C1 segment of cervical spinal cord (tissue), 14 donors: Measurements from ENCODE around the gene UBA52.
"Not testable (repeated sequence)": the region's sequence is repeated elsewhere in the genome, so short reads cannot be mapped to it uniquely, and the experiment has no call there.

ENCODE experiments used
- DNase-seq, 14 donors: peaks; one replicate each; lab custom pipeline; 2025; lab: John Stamatoyannopoulos, UW

Gene UBA52

DNA sequence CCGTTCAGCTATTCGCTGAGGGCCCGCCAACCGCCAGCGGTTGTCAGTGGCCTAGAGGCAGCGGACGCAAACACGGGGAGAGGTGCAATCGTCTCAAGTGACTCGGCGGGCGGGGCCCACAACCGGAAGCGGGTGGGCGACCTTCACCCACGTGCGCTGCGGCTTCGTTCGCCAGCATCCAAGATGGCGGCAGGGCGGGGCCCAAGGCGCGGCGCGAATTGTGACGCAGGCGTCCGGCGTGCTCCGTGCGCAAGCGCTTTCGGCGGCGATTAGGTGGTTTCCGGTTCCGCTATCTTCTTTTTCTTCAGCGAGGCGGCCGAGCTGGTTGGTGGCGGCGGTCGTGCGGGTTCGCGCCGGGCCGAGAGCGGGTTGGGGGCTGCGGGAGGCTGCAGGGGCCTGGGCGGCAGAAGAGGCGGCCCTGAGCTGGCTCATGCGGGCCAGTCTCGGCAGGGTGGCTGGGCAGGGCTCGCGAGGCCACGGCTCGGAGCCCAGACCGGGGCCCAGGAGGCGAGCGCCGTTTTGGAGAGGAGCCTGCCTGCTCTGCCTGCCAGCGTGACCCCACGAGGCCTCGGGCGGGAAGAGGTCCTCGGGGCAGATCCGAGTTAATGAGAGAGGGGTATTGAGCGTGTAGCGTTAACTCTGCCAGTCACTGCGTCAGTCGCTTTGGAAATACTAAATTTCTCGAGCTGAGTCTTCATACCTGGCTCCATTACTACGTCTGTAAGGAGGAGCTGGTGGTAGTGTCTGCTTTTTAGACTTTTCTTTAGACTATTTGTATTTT is at the start of gene UBA52:
UBA52 (plus strand) TSS at position 294 of the 781 bp plus-strand sequence. CDS start 1,444 bp downstream, outside the sequence.
- DNase-seq, result peak; percentile 73 to 97 (median 94)

- DNase-seq, result peak; percentile 95 to 100 (median 100)
These were observed 49.4 kb upstream of the UBA52 start for GRCh38 chr19:18522124-18522861.

- not testable (repeated sequence) for DNase-seq
These were observed 48.7 kb upstream of the UBA52 start for GRCh38 chr19:18522862-18523440.

- DNase-seq, result no peak
These were observed 47.8 kb upstream of the UBA52 start for GRCh38 chr19:18523841-18524240.

DNA sequence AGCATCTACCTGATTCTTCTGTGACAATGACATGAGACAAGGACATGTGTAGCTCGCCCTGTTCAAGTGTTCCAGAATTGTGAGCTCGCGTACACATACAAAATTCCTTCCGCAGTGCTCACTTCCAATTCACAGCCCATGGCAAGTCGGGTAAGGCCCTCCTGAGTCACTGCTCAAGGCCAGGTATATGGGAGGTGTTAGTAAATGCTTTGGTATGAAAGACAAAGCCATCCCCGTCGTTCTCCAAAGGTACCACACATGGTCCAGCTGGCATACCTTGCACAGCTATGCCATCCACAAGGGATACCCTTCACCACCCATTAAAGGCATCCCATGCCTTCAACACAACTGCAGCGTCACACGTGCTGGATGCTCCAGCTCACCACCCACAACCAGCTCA is 45.3 kb upstream of the UBA52 start:
- DNase-seq, result no peak

DNA sequence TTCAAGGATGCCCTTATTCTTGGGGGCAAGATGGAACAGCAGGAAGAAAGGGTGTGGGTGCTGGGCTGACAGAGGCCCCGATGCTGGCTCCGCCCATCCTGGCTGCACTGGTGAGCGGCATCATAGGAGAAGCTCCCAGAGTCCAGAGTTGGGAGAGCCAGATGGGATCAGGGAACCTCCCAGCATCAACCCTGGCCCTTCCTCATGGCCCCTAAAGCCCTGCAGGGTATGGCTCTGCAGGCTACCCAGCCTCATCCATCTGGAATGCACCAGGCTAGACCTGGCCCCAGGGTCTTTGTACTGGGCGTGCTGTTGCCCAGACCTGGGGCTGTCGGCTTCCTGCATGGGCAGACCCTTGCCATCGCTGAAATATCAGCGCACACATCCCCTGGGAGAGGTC is 41.9 kb upstream of the UBA52 start:
- no peak for DNase-seq

DNA sequence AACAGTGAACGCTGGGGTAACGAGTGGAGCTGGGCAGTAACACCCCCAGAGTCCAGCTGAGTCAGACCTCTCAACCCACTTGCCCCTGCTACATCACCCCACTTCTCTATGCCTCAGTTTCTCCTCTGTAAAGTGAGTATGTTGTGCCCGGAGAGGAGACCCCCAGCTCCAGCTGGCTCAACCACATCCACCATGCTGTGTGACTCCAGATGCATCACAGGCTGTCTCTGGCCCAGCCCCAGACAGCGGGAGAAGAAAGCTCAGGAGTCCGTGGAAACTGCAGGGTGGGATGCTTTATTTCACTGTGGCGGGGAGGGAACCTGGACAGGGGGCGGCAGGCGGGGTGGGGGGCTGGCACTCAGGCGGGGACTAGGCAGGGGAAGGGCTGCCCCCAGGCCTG is 40.2 kb upstream of the UBA52 start:
- DNase-seq, result no peak

- DNase-seq, result no peak
These were observed 39.3 kb upstream of the UBA52 start for GRCh38 chr19:18532168-18532890.

DNA sequence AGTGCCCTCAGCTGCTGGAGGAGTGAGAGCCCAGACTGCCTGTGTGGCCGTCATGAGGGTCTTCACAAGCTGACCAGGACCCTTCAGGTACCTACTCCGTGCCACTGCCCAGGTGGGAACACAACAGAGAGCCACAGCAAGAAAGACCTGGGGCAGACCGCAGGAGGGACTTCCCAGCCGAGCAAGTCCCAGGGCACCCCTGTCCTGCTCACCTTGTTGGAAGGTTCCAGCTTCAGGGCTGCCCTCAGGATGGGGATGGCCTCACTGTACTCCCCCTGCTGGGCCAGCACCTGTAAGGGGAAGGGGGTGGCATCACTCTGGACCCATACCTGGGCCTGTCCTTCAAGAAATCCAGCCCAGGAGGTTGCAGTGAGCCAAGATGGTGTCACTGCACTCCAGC is 38.6 kb upstream of the UBA52 start:
- DNase-seq, result no peak

GRCh38 chr19:18536475-18536874 is 35.2 kb upstream of the UBA52 start:
- no peak for DNase-seq

GRCh38 chr19:18537431-18537830 is 34.2 kb upstream of the UBA52 start:
- no peak for DNase-seq

- no peak for DNase-seq
These were observed 33.5 kb upstream of the UBA52 start for GRCh38 chr19:18538115-18538514.

GRCh38 chr19:18539372-18539771 is 32.3 kb upstream of the UBA52 start:
- DNase-seq, result no peak

GRCh38 chr19:18540200-18540599 is 31.5 kb upstream of the UBA52 start:
- not testable (repeated sequence) for DNase-seq

- DNase-seq, result peak in 3 of 14 donors; percentile 1 to 46 (median 7)
These were observed 30.2 kb upstream of the UBA52 start for GRCh38 chr19:18541258-18541991.

- DNase-seq, result no peak
These were observed 29.4 kb upstream of the UBA52 start for GRCh38 chr19:18541992-18542940.

GRCh38 chr19:18542941-18543813 is 28.5 kb upstream of the UBA52 start, which contains the start of gene FKBP8:
Gene FKBP8 (minus strand): TSS chr19:18543573. CDS start chr19:18541970, 1,603 bp downstream.
- peak in 13 of 14 donors; percentile 29 to 92 (median 83) for DNase-seq

DNA sequence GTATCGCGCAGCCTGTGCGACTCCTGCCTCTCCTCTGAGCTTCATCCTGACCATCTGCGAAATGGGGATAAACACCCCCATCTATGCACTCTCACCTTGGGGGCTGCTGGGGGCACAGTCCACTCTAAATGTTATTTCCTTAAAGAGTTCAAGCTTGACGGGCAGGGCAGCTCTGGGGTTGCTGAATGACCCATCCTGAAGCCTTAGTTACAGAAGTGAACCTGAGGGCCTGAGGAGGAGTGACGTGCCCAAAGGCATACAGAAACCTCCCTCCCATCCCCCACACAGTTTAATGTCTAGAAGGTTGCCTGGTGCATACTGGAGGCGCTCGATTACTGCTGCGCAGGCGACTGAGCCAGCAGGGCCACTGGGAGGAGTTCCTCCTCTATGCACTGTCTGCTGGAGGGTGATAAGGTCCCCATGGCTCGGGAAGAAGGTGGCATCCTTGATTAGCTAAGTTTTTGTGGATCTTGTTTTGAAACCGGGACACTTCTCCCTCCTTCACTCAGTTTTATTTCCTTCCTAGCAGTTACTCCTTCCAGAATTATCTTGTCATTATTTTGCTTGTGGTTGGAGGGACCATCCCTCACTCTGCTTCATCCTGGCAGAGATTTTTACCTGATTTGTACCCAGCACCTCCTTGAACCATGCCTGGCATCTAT is 27.7 kb upstream of the UBA52 start:
- DNase-seq, result peak in 2 of 14 donors; percentile 26
